ENCODE results near the gene ADAM15. TPM values are rescaled to one million over a fixed set of nuclear protein-coding genes. Genes with fewer than 3 reads are reported as not detected.

ADAM15 gene
- total RNA-seq, 1 donor from 2014 or later: 176 TPM

GRCh38 chr1:155012026-155012546 is 39.0 kb upstream of the ADAM15 start:
- DNase-seq (ENCODE audit: low spot score): no peak

DNA sequence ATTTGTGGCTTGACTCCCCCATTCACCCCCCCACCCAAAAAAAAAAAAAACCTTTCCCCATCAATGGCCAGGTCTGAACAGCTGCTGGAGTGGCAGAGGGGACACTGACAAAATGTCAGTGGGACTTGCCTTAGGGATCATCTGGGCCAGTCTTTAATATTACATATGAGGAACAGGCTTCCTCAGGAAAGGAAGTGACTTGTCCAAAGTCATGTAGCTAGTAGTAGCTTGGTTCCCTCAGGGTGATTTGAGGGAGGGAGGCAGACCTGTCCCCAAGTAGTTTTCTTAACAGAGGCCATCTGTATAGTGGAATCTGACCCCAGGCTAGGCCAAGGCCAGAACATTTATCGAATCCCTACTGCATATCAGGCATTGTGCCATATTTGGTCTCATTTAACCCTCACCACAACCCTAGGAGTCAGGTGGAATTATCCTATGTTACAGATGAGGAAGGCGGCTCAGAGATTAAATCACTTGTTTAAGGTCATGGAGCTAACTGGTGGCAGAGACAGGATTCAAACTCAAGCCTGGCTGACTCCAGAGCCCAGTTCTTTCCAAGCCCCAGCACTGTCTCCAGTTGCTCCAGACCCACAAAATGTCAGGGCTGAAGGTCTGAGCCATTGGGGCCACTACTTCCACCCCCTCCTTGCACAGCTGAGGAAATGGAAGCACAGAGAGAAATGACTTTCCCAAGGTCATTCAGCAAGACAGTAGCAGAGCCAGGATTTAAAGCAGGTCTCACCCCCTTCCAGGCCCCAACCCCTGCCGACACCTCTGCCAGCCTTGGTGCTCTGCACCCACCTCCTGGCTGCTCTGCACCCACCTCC is 38.1 kb upstream of the ADAM15 start:
- no peak for DNase-seq (ENCODE audit: low spot score)

GRCh38 chr1:155013632-155014031 is 37.5 kb upstream of the ADAM15 start:
- DNase-seq (ENCODE audit: low spot score): no peak

GRCh38 chr1:155014709-155015508 is 36.2 kb upstream of the ADAM15 start:
- no peak for DNase-seq (ENCODE audit: low spot score)

DNA sequence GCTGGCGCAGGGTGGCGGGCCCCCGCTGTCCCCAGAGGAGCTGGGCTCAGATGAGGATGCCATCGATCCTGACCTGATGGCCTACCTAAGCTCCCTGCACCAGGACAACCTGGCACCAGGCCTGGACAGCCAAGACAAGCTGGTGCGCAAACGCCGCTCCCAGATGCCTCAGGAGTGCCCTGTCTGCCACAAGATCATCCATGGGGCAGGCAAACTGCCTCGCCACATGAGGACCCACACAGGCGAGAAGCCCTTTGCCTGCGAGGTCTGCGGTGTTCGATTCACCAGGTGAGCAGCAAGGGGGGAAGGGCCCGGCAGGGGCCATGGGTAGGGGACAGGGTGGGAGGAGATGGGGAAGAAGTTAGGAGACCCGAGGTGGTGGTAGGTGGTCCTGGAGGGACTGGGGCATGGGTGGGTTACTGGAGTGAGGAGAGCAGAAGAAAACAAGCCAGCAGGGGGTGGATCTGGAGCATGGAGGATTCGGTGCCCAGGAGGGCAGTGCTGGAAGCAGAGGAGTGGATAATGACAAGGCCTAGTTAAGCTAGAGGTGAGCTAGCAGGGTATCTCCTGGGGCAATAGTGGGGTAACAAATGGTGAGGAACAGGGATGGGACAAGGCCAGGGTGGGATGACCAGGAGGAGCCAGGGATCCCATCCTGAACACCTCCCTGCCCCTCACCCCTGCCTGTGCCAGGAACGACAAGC is 35.4 kb upstream of the ADAM15 start:
- DNase-seq (ENCODE audit: low spot score): no peak

- no peak for DNase-seq (ENCODE audit: low spot score)
Measured at GRCh38 chr1:155016231-155016831, 34.8 kb upstream of the ADAM15 start.

DNA sequence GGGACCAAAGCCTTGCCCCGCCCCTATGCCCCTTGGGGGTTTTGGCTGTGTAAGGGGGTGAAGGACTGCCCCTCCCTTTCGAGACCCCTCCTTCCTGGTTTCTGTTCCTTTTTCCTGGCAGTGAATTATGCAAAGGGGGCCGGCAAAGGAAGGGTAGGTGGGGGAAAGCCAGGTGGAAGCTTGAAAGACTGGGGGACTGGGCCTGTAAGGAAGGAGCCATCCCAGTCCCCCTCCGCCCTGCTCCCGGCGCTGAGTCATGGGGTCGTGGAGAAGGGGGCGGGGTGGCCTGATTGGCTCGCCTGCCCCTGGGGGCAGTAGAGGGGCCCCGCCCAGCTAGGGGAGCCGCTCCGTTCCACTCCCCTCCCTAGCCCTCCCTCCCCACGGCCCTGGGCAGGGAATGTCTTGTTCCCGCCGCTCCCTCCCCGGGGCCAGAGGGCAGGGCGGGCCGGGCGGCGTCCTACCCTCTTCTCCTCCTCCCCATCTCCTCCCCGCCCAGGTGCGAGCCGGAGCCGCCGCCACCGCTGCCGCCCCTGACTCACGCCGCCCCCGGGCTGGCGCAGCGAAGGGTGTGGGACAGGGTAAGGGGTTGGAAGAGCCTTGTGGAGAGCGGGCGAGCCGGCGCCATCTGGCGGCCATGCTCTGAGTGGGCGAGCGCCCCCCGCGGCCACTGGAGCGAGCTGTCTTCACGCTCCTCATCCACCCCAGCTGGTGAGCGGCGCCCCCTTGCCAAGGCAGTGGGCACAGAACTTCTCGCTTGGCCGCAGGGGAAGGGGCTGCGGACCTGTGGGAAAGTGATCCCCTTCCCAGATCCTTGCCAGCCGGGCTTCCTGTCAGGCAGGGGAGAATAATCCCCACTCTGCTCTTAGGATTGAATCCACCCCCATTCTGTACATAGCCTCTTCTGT is 33.8 kb upstream of the ADAM15 start:
- peak; percentile 97 for DNase-seq (ENCODE audit: low spot score)

- no peak for DNase-seq (ENCODE audit: low spot score)
Measured at GRCh38 chr1:155017946-155018316, 33.2 kb upstream of the ADAM15 start.

DNA sequence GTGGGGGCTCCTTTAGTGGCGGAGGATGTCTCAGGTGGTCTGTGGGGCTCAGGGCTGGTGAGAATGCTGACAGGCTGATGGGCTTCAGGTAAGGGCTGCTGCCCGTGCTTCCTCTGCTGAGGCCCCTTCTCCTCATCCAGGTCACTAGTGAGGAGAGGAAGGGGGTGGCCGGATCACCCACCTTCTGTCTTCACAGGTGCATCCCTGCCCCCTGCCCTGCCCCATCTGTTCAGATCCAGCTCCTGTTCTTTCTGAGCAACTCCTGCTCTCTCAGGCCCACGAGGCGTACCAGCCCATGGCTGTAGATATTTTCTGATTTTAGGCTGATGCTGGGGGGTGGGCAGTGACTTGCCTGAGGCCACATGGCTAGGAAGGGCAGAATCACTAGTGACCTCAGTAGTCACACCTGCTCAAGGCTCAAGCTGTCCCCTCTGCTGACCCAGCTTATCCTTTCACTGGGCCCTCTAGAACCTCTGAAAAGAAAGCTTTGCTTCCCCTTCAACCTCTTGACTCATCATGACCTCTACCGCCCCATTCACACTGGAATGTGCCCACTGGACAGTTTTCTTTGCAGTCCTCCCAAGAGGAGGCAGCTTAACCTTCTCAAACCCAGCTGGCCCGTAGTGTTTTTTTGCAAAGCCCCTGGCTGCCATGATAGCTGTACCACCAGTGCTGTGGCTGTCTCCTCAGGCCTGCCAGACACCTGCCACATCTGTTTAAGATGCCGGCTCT is 32.3 kb upstream of the ADAM15 start:
- DNase-seq (ENCODE audit: low spot score): no peak

GRCh38 chr1:155019377-155020245 is 31.5 kb upstream of the ADAM15 start:
- DNase-seq (ENCODE audit: low spot score): no peak

- no peak for DNase-seq (ENCODE audit: low spot score)
Measured at GRCh38 chr1:155022136-155022926, 28.8 kb upstream of the ADAM15 start.

GRCh38 chr1:155022927-155023236 is 28.2 kb upstream of the ADAM15 start:
- DNase-seq (ENCODE audit: low spot score): no peak

DNA sequence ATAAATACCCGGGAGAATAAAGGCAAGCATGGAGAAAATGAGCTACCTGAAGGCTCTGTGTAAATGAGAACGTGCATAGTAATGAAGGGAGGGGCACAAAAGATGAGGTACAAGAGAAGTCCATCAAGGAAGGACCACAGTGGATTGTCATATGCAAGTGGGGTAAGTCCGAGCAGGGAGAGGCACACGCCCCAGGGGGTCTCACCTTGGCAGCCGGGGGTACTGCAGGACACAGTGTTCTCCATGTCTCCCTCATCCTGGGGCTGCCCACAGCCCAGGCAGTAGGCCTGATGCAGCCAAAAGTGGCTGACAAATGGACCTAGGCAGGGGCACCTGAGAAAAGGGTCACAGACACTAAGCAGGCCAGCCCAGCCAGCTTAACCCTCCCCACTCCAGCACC is 27.5 kb upstream of the ADAM15 start:
- DNase-seq (ENCODE audit: low spot score): no peak

GRCh38 chr1:155024315-155024714 is 26.8 kb upstream of the ADAM15 start:
- no peak for DNase-seq (ENCODE audit: low spot score)

DNA sequence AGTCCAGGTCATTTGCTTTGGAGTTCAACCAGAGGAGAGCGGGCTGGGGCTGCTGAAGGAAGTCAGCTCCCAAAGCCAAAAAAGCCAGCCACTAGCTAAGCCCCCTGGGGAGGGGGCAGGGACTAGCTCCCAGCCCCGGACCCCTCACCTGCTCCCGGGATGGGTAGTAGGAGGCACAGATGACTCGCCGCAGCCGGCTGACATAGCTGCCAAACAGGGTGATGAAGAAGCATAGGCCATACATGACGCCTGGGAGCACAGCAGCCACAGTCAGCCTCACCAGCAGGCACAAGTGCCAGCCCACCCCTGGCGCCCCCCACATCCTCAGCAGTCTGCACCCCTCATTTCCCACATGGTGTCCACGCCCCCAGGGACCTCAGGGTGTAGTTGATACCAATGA is 25.0 kb upstream of the ADAM15 start:
- no peak for DNase-seq (ENCODE audit: low spot score)

DNA sequence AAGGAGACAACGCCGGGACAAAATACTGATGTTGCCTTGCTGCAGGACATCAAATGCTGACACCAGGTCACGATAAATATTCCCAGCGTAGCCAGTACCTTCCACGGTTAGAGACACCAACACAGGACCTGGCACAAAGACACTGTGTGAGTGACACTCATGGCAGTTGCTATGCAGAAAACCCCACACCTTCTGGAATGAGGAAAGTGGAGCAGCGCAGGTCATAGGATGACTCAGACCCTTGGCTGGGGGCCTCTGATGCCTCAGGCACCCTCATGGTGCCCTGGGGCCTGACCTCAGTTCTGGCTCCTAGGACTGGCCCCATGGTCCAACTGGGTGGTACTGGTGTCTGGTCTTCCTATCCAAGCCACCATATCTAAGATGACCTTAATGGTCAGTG is 24.5 kb upstream of the ADAM15 start:
- no peak for DNase-seq (ENCODE audit: low spot score)

DNA sequence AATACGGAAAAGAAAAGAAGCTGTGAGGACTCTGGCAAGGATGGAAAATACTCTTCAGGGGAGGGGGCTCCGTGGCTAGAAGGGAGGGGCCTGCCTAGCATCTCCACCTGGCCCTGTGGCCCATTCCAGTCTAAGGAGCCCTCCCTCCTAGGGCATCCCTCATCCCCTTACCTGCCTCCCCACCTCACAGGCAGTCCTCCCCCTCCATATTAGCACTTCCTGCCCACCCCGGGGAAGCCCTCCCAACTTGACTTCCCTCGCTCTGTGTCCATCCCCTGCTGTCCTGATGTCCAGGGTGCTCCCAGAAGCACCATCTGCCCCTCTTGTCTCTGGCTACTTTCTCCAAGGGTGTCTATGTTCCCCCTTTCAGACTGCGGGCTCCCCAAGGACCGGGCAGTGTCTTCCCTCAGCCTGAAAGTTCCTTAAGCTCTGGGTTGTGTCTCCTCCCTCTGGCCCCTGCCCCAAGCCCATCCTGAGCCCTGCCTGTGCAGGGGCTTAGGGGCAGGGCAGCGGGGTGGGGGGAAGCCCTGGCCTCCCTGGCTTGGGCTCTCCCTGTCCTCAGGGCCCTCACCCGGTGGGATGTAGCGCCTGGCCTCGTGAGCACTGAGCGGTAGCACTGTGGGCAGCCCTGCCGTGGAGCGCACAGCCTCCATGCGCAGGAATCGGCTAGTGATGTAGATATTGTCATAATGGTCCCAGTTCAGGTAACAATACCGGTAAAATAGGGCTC is 21.4 kb upstream of the ADAM15 start:
- no peak for DNase-seq (ENCODE audit: low spot score)

Data from mesenteric fat pad (tissue), 1 donor.